Astrocyte (in vitro differentiated cells and primary cell): ENCODE measurements around the gene PTK6. TPM values are rescaled to one million over a fixed set of nuclear protein-coding genes. Genes with fewer than 3 reads are reported as not detected.

ENCODE experiments used
- DNase-seq: peaks from one replicate; pipeline ENCODE4 v3.0.0-alpha.2; 2010; ENCODE audit warnings: low read depth
- FAIRE-seq: peaks from 2 replicates; lab custom pipeline; 2011; peaks lifted over from hg19 to GRCh38; lab: Jason Lieb, UNC
- H2AFZ ChIP-seq: 2 replicates; pipeline ENCODE4 v1.6.0; 2012; ENCODE audit warnings: low read depth, low read length, inconsistent platforms
- H3K27ac ChIP-seq: 2 replicates; pipeline ENCODE4 v1.5.1; 2011; ENCODE audit warnings: low read depth, low read length, inconsistent platforms
- H3K27me3 ChIP-seq: 2 replicates; pipeline ENCODE4 v1.6.0; 2011; ENCODE audit warnings: low read length, inconsistent platforms; ENCODE audit not compliant: insufficient read depth
- H3K36me3 ChIP-seq: 2 replicates; pipeline ENCODE4 v1.5.1; 2011; ENCODE audit warnings: low read length, inconsistent platforms; ENCODE audit not compliant: insufficient read depth
- H3K4me1 ChIP-seq: 2 replicates; pipeline ENCODE4 v1.5.1; 2011; ENCODE audit warnings: low read length, inconsistent platforms; ENCODE audit not compliant: insufficient read depth
- H3K4me2 ChIP-seq: 2 replicates; pipeline ENCODE4 v1.6.0; 2012; ENCODE audit warnings: low read length, inconsistent platforms
- H3K4me3 ChIP-seq: 2 replicates; pipeline ENCODE4 v1.5.1; 2011; ENCODE audit warnings: low read depth, mild to moderate bottlenecking, low read length, inconsistent platforms; ENCODE audit not compliant: insufficient read depth
- H3K79me2 ChIP-seq: 2 replicates; pipeline ENCODE4 v1.6.0; 2012; ENCODE audit warnings: mild to moderate bottlenecking, low read length, inconsistent platforms; ENCODE audit not compliant: insufficient read depth
- H3K9ac ChIP-seq: 2 replicates; pipeline ENCODE4 v1.6.0; 2012; ENCODE audit warnings: mild to moderate bottlenecking, low read length, inconsistent platforms
- H3K9me3 ChIP-seq: 2 replicates; pipeline ENCODE4 v1.5.1; 2012; ENCODE audit warnings: low read depth, mild to moderate bottlenecking, low read length, inconsistent platforms; ENCODE audit not compliant: insufficient read depth
- H4K20me1 ChIP-seq: 2 replicates; pipeline ENCODE4 v1.6.0; 2012; ENCODE audit warnings: low read length, inconsistent platforms; ENCODE audit not compliant: insufficient read depth
- H3K27ac Mint-ChIP-seq: one replicate; pipeline ENCODE4 v1.8.0; 2021; ENCODE audit warnings: mild to moderate bottlenecking, mixed read lengths; ENCODE audit not compliant: unreplicated experiment
- H3K27me3 Mint-ChIP-seq: one replicate; pipeline ENCODE4 v1.8.0; 2021; ENCODE audit warnings: low read depth, mixed read lengths; ENCODE audit not compliant: unreplicated experiment
- H3K36me3 Mint-ChIP-seq: one replicate; pipeline ENCODE4 v1.8.0; 2021; ENCODE audit warnings: low read depth, mixed read lengths; ENCODE audit not compliant: unreplicated experiment
- H3K4me1 Mint-ChIP-seq: one replicate; pipeline ENCODE4 v1.8.0; 2021; ENCODE audit warnings: low read depth, mixed read lengths; ENCODE audit not compliant: unreplicated experiment
- H3K4me3 Mint-ChIP-seq: one replicate; pipeline ENCODE4 v1.8.0; 2021; ENCODE audit warnings: mild to moderate bottlenecking, moderate library complexity, mixed read lengths; ENCODE audit not compliant: unreplicated experiment
- H3K9me3 Mint-ChIP-seq: one replicate; pipeline ENCODE4 v1.8.0; 2021; ENCODE audit warnings: mild to moderate bottlenecking, mixed read lengths; ENCODE audit not compliant: unreplicated experiment
- EZH2 ChIP-seq: IDR thresholded peaks from 2 replicates; pipeline ENCODE4 v1.6.1; 2012; ENCODE audit warnings: mild to moderate bottlenecking, low read length, inconsistent platforms; ENCODE audit not compliant: insufficient read depth
- total RNA-seq: library from RNA; stranded (reverse); gene quantifications from 2 replicates; pipeline ENCODE4 v1.2.1, GENCODE V29; 2021
- TF ChIP-seq, protein P1 (sequence below): IDR thresholded peaks from 2 replicates; pipeline ENCODE4 v1.5.1; 2011; ENCODE audit warnings: low read depth, mild to moderate bottlenecking, inconsistent platforms, low read length, moderate library complexity; ENCODE audit not compliant: insufficient read depth

PTK6 gene
- total RNA-seq, 1 donor from 2014 or later, result 0.18 TPM

GRCh38 chr20:63478346-63479302 is 58.6 kb downstream of the PTK6 start:
- H4K20me1 ChIP-seq, result peaks cover 7% of the 10 kb centered on the region
- Mint-ChIP-seq H3K27me3 (peaks cover 55% of the 10 kb centered on the region), H3K36me3 (peaks cover 2% of the 10 kb centered on the region), H3K27ac (no peak overlapping the region), H3K4me3 (no peak overlapping the region), H3K9me3 (no peaks in the 10 kb centered on the region), H3K4me1 (no peaks in the 10 kb centered on the region)
- H3K36me3 ChIP-seq, result no peaks in the 10 kb centered on the region
- H3K79me2 ChIP-seq, result no peaks in the 10 kb centered on the region
- FAIRE-seq (no peak), DNase-seq (no peak)
- TF ChIP-seq, protein P1, sequence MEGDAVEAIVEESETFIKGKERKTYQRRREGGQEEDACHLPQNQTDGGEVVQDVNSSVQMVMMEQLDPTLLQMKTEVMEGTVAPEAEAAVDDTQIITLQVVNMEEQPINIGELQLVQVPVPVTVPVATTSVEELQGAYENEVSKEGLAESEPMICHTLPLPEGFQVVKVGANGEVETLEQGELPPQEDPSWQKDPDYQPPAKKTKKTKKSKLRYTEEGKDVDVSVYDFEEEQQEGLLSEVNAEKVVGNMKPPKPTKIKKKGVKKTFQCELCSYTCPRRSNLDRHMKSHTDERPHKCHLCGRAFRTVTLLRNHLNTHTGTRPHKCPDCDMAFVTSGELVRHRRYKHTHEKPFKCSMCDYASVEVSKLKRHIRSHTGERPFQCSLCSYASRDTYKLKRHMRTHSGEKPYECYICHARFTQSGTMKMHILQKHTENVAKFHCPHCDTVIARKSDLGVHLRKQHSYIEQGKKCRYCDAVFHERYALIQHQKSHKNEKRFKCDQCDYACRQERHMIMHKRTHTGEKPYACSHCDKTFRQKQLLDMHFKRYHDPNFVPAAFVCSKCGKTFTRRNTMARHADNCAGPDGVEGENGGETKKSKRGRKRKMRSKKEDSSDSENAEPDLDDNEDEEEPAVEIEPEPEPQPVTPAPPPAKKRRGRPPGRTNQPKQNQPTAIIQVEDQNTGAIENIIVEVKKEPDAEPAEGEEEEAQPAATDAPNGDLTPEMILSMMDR, result no peak
- no peak for TF ChIP-seq EZH2
- no peak overlapping the region for H3K9ac ChIP-seq
- no peak overlapping the region for H2AFZ ChIP-seq
- H3K9me3 ChIP-seq, result no peaks in the 10 kb centered on the region
- H3K4me2 ChIP-seq, result no peak overlapping the region
- no peak overlapping the region for H3K27ac ChIP-seq
- H3K4me1 ChIP-seq, result peaks cover 3% of the 10 kb centered on the region
- peaks cover 24% of the 10 kb centered on the region for H3K27me3 ChIP-seq
- H3K4me3 ChIP-seq, result no peak overlapping the region

Other genes starting within 250 kb of the PTK6 start
- gene COL20A1, start 244.2 kb downstream of the PTK6 start, total RNA-seq, result 3.1 and 5.0 TPM in 2 replicates
- gene CHRNA4, start 176.0 kb downstream of the PTK6 start, total RNA-seq, result 0.82 and 1.8 TPM in 2 replicates
- gene KCNQ2, start 64.7 kb downstream of the PTK6 start, total RNA-seq, result 11.5 and 11.9 TPM in 2 replicates
- 31.8 and 37.6 TPM in 2 replicates for gene EEF1A2, start 38.3 kb downstream of the PTK6 start, total RNA-seq
- 251 and 268 TPM in 2 replicates for gene PPDPF, start 16.6 kb downstream of the PTK6 start, total RNA-seq
- gene SRMS, start 10.4 kb upstream of the PTK6 start, total RNA-seq, result 0.14 TPM in 1 of 2 replicates, not detected in the other
- gene FNDC11, start 16.8 kb upstream of the PTK6 start, total RNA-seq, result 0.19 and 0.20 TPM in 2 replicates
- 188 and 200 TPM in 2 replicates for gene HELZ2, start 36.9 kb upstream of the PTK6 start, total RNA-seq
- 10.7 and 11.7 TPM in 2 replicates for gene GMEB2, start 89.7 kb upstream of the PTK6 start, total RNA-seq
- gene STMN3, start 116.0 kb upstream of the PTK6 start, total RNA-seq, result 29.2 and 30.7 TPM in 2 replicates
- 15.5 and 15.6 TPM in 2 replicates for gene RTEL1, start 120.9 kb upstream of the PTK6 start, total RNA-seq
- 2.0 and 2.8 TPM in 2 replicates for gene TNFRSF6B, start 159.3 kb upstream of the PTK6 start, total RNA-seq
- 30.0 and 32.5 TPM in 2 replicates for gene ARFRP1, start 170.6 kb upstream of the PTK6 start, total RNA-seq
- 24.8 and 25.5 TPM in 2 replicates for gene ZGPAT, start 170.7 kb upstream of the PTK6 start, total RNA-seq
- 7.6 TPM in 2 replicates for gene LIME1, start 199.3 kb upstream of the PTK6 start, total RNA-seq
- gene SLC2A4RG, start 202.4 kb upstream of the PTK6 start, total RNA-seq, result 65.6 and 68.3 TPM in 2 replicates